Endometrial microvascular endothelial cells (primary cell): ENCODE results near the gene ITGB5. TPM values are rescaled to one million over a fixed set of nuclear protein-coding genes. Genes with fewer than 3 reads are reported as not detected.

Experiments used
- in situ Hi-C: cut with HindIII; loops from 2 replicates; pipeline ENCODE4 v1.10.0; 2017; ENCODE audit warnings: low sequenced_read_pairs, low pct_unique_long_range_greater_than_20kb; ENCODE audit errors: inconsistent ontology term
- total RNA-seq: library from RNA; depleted of rRNA; stranded (reverse); fragments of >200 nt; gene quantifications from one replicate; pipeline ENCODE4 v1.2.3, GENCODE V29; 2015; ENCODE audit errors: inconsistent ontology term

ITGB5 gene
- total RNA-seq, 1 donor from 2014 or later: 304 TPM

DNA sequence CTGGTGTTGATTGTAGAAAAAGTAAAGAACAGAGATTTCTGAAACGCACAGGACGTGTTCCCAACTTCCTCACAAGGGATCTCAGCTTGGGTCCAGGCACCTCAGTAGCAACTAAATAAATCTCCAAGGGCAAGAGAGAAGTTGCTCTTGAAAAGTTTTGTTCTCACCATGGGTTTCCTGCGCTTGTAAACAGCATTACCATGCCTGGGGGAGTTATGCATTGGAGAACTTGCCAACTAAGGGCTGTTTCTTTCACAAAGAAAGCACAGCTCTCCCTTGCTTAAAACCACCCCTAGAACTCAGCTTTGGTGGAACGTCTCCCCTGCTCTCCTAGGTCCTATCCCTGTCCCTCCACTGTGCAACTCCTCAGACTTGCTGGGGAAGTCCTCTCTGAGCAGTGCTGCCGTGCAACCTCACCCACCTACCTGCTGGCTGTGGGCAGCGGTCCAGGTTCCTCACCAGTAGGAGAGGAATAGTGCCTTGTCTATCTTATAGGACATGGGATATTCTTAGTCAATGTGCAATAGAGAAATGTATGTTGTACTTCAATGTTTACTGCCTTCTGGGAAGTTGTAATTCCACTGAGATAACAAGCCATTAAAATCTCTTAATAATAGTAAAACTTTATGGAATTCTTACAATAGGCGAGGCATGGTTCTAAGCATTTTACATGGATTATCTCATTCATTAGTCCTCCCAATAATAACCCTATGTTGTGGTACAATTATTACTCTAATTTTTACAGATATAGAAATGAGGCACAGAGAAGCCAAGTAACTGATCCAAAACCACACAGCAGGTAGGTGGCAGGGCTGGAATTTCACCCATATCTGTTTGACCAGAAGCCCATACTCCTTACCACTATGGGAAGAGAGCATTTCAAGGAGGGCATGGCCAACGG is 105.4 kb downstream of the ITGB5 start:
- in situ Hi-C loops: no loop called here

DNA sequence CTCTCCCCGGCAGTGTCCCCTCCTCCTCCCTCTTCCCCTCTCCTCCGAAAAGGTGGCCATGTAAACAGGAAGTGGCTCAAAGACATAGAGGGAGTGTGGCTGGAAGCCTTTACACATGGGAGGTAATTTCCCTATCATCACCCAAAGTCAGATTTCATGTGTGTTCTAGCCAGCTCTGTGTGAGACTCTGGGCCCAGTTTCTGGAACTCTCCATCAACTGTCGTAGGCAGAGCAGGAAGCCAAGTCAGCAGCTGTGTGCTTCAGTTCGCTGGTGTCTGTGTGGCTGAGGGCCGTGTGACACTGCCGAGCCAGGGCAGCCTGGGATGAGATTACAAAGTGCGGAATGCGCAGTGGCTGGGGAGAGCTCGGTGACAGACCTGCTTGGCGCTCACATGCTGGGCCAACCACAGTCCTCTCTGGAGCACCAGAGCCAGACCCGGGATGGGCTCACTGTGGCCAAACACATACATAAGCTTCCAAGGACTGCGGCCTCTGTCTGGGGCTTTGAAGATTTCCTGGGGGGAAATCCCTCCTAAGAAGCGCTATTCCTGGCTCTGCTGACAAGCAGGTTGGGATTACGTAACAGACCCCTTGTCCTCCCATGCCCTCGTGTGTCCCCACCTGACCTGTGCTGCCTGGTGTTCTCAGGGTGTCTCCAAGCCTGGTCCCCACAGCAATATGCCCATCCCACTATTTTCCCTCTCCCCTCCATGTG is 106.2 kb downstream of the ITGB5 start:
- in situ Hi-C loops: no loop called here

DNA sequence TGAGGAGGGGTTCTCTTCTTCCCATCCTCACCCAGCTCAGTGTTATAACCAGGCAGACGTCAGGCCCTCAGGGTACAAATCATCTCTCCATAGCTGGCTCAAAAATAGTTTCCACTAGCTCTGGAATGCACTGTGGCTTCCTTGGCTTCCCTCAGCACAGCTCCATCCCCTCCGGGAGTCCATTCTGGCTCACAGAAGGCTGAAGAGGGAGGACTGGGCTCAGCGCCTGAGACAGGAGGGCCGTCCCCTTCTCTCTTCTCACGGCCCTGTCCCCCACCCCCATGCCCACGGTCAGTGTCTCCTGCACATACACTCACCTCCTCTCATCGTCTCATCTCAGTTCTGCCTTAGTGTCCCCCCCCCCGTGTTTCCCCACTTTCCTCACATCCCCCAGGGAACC is 106.8 kb downstream of the ITGB5 start:
- in situ Hi-C loops: no loop called here

DNA sequence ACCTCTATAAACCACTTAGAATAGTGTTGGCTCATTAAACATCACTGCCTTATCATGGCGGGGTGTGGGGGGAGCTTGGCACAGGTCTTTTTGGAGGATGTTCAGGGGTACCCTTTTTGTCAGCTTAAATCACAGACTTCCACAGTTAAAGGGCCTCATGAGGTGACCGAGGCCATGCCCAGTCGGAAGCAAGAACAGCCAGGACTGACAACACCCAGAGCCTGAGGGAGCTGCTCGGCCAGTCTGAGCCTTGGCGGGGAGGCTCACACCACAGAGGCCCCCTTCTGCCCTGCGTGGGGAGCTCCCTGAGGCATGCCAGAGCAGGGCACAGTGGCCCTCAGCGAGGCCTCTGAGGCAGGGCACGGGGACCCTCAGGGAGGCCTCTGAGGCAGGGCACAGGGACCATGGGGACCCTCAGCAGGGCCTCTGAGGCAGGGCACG is 107.4 kb downstream of the ITGB5 start:
- in situ Hi-C loops: no loop called here

DNA sequence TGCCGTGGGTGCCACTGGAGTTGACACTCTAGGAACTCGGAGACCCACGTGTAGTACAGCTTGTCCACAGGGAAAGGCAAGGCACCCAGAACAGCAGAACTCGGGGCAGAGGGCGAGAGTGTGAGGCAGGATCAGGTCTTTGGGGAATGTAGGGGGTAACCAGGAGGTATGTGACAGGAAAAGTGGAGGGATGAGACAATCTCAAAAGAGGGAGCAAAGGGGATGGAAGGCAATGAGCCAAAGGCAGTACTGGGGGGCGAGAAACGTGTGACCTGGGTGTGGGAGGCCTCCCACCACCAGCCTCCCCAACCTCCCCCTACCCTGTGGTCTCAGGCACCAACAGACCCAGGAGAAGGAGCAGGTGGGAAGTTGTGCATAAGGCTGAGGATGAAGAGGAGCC is 108.0 kb downstream of the ITGB5 start:
- in situ Hi-C loops: no loop called here

DNA sequence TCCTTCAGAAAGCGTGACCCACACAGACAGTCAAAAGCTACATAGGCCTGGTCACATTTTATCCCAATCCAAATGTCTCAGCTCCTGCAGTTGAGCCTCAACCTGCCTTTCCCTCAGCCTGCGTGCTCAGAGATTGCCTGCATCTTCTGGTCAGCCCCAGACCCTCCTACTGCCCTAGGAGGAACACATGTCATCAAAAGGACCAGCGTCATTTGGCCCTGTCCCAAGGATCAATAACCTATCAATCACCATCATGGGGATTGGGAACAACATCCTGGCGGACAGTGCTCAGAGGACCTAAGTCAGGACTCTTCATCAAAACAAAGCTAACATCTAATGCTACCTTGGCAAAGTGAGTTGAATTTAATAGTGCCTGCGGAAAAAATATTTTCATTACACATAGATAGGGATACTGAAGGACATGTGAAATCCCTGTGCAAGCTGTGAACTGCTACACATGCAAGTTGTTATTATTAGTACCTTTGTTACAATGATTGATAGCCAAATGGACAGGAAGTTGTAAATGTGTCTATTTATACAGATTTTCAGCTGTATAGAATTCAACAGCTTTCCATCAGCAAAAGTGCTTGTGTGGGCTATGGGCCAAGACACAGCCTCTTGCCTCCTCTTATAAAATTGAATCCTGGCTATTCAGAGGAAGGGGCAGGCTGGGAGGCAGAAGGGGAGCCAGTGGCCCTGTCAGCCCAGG is 109.2 kb downstream of the ITGB5 start:
- in situ Hi-C loops: no loop called here

DNA sequence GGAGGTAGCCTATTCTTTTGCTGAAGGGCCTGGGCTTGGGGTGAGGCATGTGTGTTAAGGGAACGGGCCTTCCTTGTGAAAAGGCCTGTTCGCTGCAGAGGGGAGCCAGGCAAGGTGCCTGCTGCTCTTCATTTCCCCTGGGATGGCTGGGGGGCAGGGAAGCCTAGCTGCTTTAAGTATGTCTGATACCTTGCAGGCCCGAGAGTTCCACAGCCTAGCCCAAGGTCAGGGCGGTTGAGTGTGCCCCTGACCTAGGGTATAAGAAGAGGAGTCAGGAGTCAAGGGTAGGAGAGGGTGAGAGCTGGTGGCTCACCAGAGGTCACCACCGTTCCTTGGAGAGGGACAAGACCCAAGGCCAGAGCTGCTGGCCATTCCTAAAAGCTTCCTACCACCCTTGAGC is 110.3 kb downstream of the ITGB5 start:
- in situ Hi-C loops: no loop called here

DNA sequence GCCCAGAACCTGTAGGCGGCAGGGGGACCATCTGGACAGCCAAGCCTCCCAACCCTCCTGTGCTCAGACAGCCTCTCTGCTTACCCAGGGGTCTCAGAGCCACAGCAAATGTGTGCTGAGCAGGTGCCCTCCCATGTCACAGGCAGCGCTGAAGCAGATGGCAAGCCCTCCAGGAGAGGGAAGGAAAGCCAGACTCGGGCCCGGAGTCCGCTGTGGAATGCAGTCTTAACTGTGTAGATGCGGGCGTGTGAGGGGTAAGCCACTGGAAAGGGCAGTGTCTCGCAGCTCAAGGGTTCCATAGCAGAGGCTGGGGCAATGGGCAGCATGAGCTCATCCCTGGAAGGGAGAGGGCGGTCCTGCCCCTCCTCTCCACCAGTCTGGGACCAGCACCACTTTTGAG is 111.3 kb downstream of the ITGB5 start:
- in situ Hi-C loops: no loop called here

DNA sequence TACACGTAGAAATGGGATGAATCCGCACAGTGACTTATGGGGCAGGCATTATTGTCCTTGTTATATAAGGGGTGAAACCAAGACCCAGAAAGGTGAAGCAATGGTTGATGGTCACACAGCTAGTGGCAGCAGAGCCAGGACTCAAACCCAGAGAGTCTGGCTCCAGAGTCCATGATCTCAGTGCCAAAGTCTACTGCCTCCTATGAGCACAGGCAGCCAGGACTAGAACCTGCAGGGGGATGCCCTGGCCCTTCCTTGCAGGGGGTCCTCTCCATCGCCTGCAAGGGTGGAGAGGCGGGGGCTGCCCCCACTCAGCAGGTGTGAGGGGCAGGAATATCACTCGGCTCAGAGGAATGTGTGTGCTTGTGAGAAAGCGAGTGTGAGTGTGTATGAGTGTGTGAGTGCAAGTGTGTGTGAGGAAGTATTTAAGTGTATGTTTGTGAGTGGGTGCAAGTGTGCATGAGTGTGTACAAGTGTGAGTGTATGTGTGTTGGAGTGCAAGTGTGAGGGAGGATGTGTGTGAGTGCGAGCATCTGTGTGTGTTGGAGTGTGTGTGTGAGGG is 112.2 kb downstream of the ITGB5 start:
- in situ Hi-C loops: no loop called here

DNA sequence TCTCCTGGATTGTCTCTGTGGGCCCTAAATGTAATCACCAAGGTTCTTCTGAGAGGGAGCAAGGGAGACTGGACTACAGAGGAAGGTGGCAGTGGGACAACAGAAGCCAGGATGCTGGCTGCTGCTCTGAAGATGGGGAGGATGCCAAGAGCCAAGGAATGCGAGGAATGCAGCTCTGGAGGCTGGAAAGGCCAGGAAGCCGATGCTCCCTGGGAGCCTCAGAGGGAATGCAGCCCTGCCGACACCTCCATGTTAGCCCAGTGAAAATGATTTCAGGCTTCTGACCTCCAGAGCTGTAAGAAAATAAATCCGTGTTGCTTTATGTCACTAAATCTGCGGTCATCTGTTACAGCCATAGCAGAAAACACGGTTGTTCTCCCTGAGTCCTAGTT is 112.8 kb downstream of the ITGB5 start:
- in situ Hi-C loops: no loop called here

DNA sequence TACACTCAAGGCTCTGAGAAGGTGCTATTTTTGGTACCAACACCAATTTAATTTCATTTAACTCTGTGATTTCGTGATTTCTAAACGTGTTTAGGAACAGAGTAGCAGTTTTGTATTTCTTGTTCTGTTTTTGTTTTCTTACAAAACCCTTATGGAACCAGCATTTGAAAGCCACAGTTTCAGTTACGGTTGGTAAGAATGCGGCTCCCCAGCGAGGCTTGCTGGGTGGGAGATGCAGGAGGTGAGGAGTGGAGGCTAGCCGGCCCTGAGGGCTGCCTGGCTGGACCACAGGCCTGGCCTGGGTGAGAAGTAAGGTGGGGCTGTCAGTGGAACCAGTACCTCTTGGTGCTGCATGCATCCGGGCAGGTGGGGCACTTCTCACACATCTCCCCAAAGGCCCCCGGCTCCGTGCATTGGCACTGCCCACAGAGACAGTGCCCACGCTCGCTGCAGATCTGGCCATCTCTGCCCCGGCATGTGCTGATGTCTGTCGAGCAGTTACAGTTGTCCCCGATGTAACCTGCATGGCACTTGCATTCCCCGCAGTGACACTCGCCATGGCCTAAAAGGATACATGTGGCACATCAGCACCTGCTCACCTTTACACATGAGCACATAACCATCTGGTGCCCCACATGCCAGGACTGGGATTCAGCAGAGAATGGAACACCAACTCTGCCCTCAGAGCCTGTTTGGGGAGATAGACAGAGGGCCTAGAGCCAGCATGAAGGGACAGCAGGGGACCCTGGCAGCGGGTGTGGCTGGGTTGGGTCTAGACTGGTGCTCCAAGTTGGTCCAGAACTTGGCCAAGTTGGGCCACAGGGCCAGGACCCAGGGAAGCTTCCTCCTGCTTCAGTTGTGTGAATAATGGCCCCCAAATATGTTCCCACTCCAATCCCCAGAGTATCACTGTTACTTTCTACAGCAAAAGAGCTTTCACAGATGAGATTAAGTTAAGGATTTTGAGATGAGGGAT is 113.5 kb downstream of the ITGB5 start:
- in situ Hi-C loops: no loop called here

DNA sequence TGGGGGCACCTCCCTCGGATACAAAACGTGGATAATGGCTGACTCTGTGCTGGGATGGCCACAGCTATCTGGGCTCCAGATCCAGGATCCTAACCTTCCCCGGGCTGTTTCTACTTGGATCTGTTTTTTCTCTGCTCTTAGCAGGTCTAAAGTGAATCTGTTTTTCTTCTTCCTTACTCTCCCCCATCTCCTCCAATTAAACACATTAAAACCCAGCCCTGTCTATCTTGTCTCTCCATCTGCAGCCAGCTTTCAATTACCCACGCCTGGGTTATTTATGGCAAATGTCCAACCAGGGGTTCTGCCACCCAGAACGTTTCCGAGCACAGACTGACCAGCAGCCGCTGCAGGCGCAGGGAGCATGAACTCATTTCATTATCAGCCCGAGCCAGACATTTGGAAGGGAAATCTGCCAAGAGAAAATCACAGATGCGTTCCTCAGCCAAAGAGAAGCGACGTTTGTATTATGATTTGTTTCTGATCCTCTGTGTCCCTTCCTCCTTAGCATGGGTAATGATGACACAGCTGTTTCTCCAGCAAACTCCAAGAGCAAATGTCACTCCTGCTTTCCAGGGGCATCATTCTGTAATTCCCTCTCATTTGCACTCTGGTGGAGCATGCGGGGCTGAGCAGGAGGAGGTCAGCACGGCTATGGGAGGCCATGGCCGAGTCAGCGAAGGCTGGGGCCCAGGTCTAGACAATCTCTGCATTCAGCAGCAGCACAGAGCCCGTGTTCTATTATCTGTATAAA is 114.9 kb downstream of the ITGB5 start:
- in situ Hi-C loops: no loop called here

DNA sequence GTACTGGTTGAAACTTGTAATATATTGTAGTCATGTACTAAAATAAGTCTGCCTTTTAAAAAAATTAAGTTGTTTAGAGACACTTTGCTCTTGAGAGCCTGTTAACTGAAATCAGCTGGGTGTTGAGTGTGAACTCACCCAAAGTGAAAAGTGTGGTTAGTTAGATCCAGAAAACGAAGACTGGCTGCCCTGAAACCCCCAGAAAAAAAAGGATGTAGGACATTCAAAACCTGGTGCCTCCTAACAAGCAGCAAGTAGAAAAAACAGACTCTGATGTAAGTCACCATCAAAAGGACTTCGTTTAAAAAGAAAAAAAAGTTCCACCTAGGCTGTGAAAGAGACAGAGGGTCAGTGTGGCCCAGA is 116.1 kb downstream of the ITGB5 start:
- in situ Hi-C loops: no loop called here

DNA sequence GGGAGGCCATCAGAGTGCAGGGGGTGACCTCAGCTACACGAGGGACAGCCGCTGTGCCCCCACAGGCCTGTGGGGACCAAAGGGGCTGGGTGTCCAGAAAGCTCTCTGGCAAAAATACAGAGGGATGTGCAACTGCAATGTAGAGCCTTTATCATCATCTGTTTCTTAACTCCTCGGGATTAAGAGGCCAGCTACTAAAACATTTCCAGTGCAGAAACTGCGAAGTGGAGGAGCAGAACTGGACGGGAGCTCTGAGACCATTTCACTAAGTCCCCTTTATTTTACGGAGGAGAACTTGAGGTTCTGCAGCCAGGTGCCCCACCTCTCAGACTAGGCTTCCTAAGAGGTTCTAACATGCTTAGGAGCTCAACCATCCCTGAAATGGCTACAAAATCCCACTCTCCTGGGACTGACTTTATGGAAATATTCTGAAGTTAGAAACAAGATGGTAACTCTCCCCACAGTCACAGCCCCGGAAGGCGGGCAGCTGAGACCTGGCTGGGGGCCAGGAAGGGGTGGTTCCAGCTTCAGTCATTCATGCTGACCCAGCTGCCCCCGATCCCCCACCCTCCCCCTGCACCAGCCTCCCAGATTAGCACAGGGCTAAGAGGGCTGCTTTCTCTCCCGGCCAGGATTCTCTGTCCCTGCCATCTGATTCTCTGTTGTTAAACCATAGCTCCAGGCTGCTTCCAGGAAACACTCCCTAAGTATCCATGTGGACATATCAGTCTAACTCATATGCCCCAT is 116.7 kb downstream of the ITGB5 start:
- in situ Hi-C loops: no loop called here

DNA sequence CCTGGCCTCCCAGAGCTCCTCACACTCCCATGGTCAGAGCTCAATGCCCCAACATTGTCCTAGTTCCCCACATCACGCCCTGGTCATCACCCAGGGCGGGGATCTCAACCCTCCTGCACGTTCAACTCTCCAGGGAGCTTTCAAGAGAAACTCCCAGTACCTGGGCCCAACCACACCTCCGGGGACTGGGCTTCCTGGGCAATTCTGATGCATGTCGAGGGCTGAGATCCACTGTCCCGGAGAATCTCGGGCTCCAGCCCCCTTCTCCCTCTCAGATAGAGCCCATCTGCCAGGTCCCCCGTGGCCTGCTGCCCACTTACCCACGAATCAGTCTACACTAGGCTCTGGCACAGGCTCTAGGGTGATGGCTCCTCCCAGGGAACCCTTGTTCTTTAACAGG is 117.7 kb downstream of the ITGB5 start:
- in situ Hi-C loops: loop anchor here (10.0 kb wide), 1 partner anchor 125 kb away; no protein-coding TSS in a partner anchor

DNA sequence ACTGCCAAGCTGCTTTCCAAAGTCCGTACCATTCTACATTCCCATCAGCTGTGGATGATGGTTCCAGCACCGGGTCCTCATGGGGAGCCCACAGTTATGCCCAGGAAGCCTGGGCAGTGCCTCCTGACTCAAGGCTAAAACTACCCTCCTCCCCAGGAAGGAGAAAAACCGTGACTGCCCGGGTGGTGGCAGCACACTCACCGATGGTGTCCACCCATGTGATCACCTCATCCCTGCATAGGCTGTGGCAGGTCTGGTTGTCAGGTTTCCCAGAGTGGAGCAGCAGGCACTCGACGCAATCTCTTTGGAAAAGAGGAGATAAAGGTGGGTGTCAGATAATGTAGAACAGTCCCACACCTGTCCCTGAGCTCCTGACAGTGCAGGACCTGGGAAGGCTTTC is 118.4 kb downstream of the ITGB5 start:
- in situ Hi-C loops: loop anchor here (10.0 kb wide), 1 partner anchor 126 kb away; no protein-coding TSS in a partner anchor

DNA sequence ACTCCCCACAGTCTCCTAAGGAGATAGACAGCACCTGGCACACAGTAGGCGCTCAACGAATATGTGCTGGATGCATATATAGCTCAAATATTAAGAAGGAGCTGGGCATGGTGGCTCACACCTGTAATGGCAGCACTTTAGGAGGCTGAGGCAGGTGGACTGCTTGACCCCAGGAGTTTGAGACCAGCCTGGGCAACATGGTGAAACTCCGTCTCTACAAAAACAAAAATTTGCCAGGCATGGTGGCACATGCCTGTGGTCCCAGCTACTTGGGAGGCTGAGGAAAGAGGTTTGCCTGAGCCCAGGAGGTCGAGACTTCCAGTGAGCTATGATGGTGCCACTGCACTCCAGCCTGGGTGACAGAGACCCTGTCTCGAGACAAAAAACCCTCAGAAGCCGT is 119.5 kb downstream of the ITGB5 start:
- in situ Hi-C loops: loop anchor here (10.0 kb wide), 1 partner anchor 127 kb away; no protein-coding TSS in a partner anchor
